Measurements from ENCODE around the gene NDUFAF8. TPM values are rescaled to one million over a fixed set of nuclear protein-coding genes. Genes with fewer than 3 reads are reported as not detected.

The NDUFAF8 gene
- total RNA-seq, 1 experiment from 2014 or later, result 102 TPM

GRCh38 chr17:81253358-81254131 is 14.4 kb downstream of the NDUFAF8 start:
- Histone ChIP-seq H3K4me2 (ENCODE audit: low read length) (no peak overlapping the region), H4K20me1 (ENCODE audit: insufficient read depth) (no peaks in the 10 kb centered on the region), H3K4me1 (ENCODE audit: control insufficient read depth in 1 of 2, insufficient read depth in 2 of 2, low read length in 2 of 2) (no peaks in the 10 kb centered on the region), H3K9me2 (ENCODE audit: insufficient read depth) (no peaks in the 10 kb centered on the region), H3K36me3 (ENCODE audit: control insufficient read depth in 1 of 2, insufficient read depth in 2 of 2, low read length in 2 of 2) (peaks cover 24 to 34% of the 10 kb centered on the region in 2 experiments; a peak in 3 of 4 replicates), H3K9ac (ENCODE audit: low read length) (no peak overlapping the region), H3K27me3 (ENCODE audit: insufficient read depth, low read length) (no peaks in the 10 kb centered on the region), H3K9me3 (ENCODE audit: control insufficient read depth in 1 of 2, insufficient read depth in 1 of 2, low read depth in 1 of 2, low read length in 2 of 2) (peaks cover 0 to 12% of the 10 kb centered on the region in 2 experiments; a peak in 1 of 4 replicates), H2AFZ (ENCODE audit: low read depth, low read length, poor library complexity, severe bottlenecking) (no peak overlapping the region), H3K4me3 (replicated peaks in 1 of 2; ENCODE audit: low read depth in 1 of 2, low read length in 2 of 2) (no peak overlapping the region), H3K79me2 (ENCODE audit: insufficient read depth, low read length) (peaks cover 9% of the 10 kb centered on the region; the same call in 1 of the 2 replicates), H3K27ac (ENCODE audit: low read depth, low read length) (no peak overlapping the region)
- no TSS peak for BruUV-seq (replicated peaks)
- ATAC-seq, result peak; percentile 66
- ChIA-PET RAD21 (ENCODE audit: low non-redundant PET in 1 of 2, low total read pairs in 2 of 2, uncharacterized antibody in 2 of 2, unreplicated experiment in 2 of 2) (interaction anchor here (0.9 to 1.0 kb wide), 2 partner anchors 219 kb away, joined by 3 to 4 read pairs; no protein-coding TSS in a partner anchor), POLR2A (interaction anchor here (1.2 to 1.7 kb wide), 2 partner anchors 219 kb away, joined by 4 to 5 read pairs; no protein-coding TSS in a partner anchor), CTCF (interaction anchor here (0.6 to 3.0 kb wide), 3 partner anchors 31 to 231 kb away, joined by 3 to 17 read pairs (median 5); partner anchors contain the start of gene CEP131)
- DNase-seq (ENCODE audit: low read depth, low spot score), result no peak
- intact Hi-C loops (cut with micrococcal nuclease), result loop anchor here (1.0 kb wide), 3 partner anchors 218 to 348 kb away; no protein-coding TSS in a partner anchor
- no peak for TF ChIP-seq EGR1 (IDR thresholded peaks at IDR 0.05; ENCODE audit: low read depth)
- TF ChIP-seq ZFX (IDR thresholded peaks at IDR 0.05), result no peak
- no peak for TF ChIP-seq EZH2phosphoT487 (IDR thresholded peaks at IDR 0.05; ENCODE audit: borderline replicate concordance)
- 0 out of 2 replicates have a peak, but pooled peaks have one; percentile 8 for TF ChIP-seq POLR2AphosphoS5 (IDR thresholded peaks at IDR 0.05; ENCODE audit: low read depth, low read length)
- TF ChIP-seq YY1 (IDR thresholded peaks at IDR 0.05; ENCODE audit: extremely low read depth, insufficient replicate concordance, low read depth, low read length), result no peak
- no peak for TF ChIP-seq REST (IDR thresholded peaks at IDR 0.05; ENCODE audit: low read depth)
- TF ChIP-seq FOSL1 (IDR thresholded peaks at IDR 0.05; ENCODE audit: low read depth), result no peak
- no peak for TF ChIP-seq EZH2 (IDR thresholded peaks at IDR 0.05)
- TF ChIP-seq CBX3 (IDR thresholded peaks at IDR 0.05; ENCODE audit: low read depth), result no peak
- no peak for TF ChIP-seq SIN3A (IDR thresholded peaks at IDR 0.05; ENCODE audit: low read depth)
- TF ChIP-seq ZNF274 (IDR thresholded peaks at IDR 0.05; ENCODE audit: low read depth, low read length), result no peak
- peak; percentile 69 to 95 (median 74) for TF ChIP-seq CTCF (IDR thresholded peaks at IDR 0.05 in 2 of 3, conservative IDR thresholded peaks at IDR 0.05 in 1 of 3; ENCODE audit: borderline replicate concordance in 1 of 3, insufficient read depth in 1 of 3, low read depth in 2 of 3, low read length in 2 of 3)
- no peak for TF ChIP-seq ATF3 (IDR thresholded peaks at IDR 0.05)
- no peak for TF ChIP-seq SRF (IDR thresholded peaks at IDR 0.05; ENCODE audit: low read depth)
- no peak for TF ChIP-seq JUND (IDR thresholded peaks at IDR 0.05)
- TF ChIP-seq POLR2A (IDR thresholded peaks at IDR 0.05; ENCODE audit: borderline replicate concordance, extremely low read depth, insufficient read depth, insufficient read length), result no peak
- no peak for TF ChIP-seq SP1 (IDR thresholded peaks at IDR 0.05; ENCODE audit: low read depth)
- TF ChIP-seq TCF7L2 (IDR thresholded peaks at IDR 0.05; ENCODE audit: borderline replicate concordance, extremely low read depth, insufficient read depth, insufficient read length), result no peak
- TF ChIP-seq, protein P1, sequence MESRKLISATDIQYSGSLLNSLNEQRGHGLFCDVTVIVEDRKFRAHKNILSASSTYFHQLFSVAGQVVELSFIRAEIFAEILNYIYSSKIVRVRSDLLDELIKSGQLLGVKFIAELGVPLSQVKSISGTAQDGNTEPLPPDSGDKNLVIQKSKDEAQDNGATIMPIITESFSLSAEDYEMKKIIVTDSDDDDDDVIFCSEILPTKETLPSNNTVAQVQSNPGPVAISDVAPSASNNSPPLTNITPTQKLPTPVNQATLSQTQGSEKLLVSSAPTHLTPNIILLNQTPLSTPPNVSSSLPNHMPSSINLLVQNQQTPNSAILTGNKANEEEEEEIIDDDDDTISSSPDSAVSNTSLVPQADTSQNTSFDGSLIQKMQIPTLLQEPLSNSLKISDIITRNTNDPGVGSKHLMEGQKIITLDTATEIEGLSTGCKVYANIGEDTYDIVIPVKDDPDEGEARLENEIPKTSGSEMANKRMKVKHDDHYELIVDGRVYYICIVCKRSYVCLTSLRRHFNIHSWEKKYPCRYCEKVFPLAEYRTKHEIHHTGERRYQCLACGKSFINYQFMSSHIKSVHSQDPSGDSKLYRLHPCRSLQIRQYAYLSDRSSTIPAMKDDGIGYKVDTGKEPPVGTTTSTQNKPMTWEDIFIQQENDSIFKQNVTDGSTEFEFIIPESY (IDR thresholded peaks at IDR 0.05; ENCODE audit: extremely low read depth, insufficient replicate concordance, low read length), result no peak

All from HCT116 (cell line).